ENCODE results near the gene CIRBP.
A peak's percentile ranks its signal among the peaks of the same experiment; 100 is the strongest.
"Not testable (repeated sequence)": the region's sequence is repeated elsewhere in the genome, so short reads cannot be mapped to it uniquely, and the experiment has no call there.

Gene CIRBP

GRCh38 chr19:1308718-1309117 is 39.6 kb downstream of the CIRBP start:
- DNase-seq (ENCODE audit: low read depth in 2 of 3, low spot score in 1 of 3): no peak

DNA sequence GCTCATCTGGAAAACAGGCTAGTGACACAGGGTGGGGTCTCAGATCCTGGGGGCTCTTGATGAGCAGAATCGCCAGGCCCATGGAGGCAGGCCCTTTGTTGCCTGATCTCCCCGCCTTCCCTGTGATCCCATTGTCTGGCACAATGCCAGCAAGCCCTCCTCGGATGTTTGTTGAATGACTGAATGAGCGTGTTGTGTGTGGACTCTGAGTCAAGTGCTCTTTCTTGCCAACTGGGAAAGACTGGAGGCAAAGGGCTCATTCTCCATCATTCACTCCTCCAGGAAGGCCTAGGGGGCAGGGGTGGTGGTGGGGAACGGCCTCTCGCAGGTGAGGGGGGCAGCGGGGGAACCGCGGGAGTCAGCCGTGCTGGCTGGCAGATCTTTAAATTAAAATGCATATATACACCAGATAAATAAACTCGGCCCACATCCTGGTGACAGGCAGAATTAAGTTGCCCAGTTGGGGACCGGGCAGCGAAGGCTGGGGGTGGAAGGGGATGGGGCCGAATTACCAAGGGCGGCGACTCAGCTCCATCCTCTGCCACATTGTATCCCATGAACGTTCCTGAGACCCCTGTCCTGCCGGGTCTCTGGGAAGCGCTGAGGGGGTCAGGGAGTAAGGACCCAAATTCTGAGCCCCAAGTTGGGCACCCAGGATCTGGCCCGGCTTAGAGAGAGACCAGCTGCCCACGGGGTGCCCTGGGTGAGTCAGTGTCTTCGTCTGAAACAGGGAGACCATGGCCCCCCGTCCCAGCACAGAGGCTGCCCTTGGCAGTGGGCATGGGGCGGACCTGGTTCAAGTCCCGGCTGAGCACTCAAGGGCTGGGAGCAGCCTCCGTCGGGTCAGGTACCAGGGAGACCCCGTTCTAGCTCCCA is 41.1 kb downstream of the CIRBP start:
- DNase-seq (ENCODE audit: low read depth in 2 of 3, low spot score in 1 of 3): no peak

DNA sequence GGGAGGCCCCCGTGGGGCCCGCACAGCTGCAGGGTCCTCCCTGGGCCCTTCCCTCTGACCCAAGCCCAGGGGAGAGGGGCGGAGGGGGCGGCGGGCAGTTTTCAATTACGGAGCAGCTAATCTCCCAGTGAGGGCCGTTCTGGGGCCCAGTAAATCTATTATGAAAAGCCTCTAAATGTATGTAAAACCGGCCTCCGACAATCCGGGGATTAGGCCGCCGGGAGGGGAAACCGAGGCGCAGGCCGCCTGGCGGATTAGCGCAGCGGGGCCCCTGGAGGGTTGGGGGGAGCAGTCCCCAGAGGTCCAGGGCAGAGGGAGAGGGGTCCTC is 41.7 kb downstream of the CIRBP start:
- DNase-seq (ENCODE audit: low read depth in 2 of 3, low spot score in 1 of 3): no peak

DNA sequence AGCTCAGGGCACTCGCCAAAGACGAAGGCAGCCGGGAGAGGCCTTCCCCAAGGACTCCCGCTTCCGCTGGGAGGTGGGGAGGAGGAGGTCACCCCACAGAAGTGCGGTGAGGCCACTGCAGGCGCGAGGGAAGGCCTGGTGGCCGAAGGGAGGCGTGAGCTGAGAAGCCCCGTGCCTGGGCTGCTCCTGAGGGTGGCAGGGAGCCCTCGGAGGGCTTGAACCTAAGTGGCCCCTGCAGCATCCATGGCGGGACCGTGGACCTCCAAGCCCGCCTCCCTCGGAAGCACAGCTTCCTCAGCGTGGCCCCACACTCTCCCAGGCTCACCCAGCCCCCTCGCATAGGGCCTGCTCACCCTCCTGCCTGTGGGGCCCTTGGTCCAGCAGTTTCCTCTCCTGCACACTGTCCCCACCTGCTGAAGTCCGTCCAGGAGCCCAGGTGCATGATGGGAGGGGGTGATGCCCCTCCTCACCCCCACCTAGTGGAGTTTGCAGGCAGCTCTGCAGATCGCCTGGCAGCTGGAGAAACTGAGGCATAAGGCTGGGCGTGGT is 42.5 kb downstream of the CIRBP start:
- no peak for DNase-seq (ENCODE audit: low read depth in 2 of 3, low spot score in 1 of 3)

DNA sequence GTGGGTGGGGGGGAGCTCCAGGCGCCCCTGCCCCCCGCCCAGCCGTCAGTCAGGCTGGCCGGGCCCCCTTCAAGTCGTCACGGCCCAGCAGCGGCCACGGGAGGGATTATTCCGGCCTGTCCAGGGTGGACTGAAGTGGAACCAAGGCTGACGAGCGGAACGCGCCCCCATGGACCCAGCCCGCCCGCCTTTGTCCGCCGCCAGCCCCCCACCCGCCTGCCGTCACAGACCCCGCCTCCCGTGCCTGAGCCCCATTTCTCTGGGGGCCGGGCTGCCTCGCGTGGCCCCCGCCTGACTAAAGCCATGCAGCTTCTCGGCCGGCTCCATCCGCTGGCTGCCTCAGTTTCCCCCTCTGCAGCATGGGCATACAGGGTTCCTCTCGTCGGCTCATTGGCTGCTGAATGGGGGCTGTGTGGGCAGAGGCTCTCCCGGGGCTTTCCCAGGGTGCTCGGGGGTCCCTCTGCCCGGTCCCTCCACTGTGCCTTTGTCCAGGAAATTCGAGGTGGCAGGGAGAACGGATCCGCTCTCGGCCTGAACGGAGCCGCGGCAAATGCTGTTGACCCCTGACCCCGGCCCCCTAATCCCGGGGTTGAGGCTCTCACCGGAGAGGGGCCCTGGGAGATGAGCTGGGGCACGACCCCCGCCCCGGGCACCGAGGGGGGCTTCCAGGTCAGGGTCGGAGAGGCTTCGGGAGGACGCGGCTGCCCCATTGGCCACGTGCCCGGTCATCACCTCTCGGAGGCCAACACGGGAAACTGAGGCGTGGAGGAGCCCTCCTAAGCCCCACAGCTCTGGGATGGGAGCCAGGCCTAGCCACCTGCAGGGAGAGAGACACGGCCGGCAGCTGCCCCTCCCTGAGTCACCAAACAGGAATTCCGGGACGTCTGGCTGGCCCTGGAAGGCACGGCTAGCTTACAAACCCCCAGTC is 43.9 kb downstream of the CIRBP start:
- DNase-seq (ENCODE audit: low read depth in 2 of 3, low spot score in 1 of 3): no peak

GRCh38 chr19:1313695-1314613 is 44.8 kb downstream of the CIRBP start:
- DNase-seq (ENCODE audit: low read depth in 2 of 3, low spot score in 1 of 3): no peak

- DNase-seq (ENCODE audit: low read depth in 2 of 3, low spot score in 1 of 3): peak in 1 of 3 donors; percentile 26
Observed at GRCh38 chr19:1315470-1316166, 46.5 kb downstream of the CIRBP start.

- DNase-seq (ENCODE audit: low read depth in 2 of 3, low spot score in 1 of 3): no peak
Observed at GRCh38 chr19:1316466-1316865, 47.3 kb downstream of the CIRBP start.

GRCh38 chr19:1317274-1318003 is 48.3 kb downstream of the CIRBP start:
- DNase-seq (ENCODE audit: low read depth in 2 of 3, low spot score in 1 of 3): no peak

- DNase-seq (ENCODE audit: low read depth in 2 of 3, low spot score in 1 of 3): no peak
Observed at GRCh38 chr19:1318678-1319471, 49.7 kb downstream of the CIRBP start.

- DNase-seq (ENCODE audit: low read depth in 2 of 3, low spot score in 1 of 3): not testable (repeated sequence)
Observed at GRCh38 chr19:1320282-1320650, 51.1 kb downstream of the CIRBP start.

DNA sequence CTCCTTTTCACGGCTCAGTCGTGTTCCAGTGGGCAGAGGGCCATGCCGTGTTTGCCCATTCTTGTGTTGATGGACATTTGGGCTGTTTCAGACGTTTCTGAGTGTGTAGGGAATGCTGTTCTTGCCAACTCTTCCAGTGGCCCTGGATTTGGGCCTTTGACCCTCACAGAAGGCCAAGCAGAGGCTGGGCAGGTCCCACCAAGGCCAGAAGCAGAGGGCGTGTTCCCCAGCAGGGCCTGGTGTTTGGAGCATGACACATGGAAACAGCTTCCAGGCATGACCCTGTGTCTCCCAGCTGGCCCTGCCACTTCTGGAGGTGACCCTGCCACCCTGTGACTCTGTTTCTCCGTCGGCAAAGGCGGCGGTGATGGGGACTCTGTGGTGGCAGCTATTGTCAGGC is 52.4 kb downstream of the CIRBP start:
- DNase-seq (ENCODE audit: low read depth in 2 of 3, low spot score in 1 of 3): no peak

- no peak for DNase-seq (ENCODE audit: low read depth in 2 of 3, low spot score in 1 of 3)
Observed at GRCh38 chr19:1322198-1322981, 53.3 kb downstream of the CIRBP start.

- DNase-seq (ENCODE audit: low read depth in 2 of 3, low spot score in 1 of 3): no peak
Observed at GRCh38 chr19:1324249-1324805, 55.2 kb downstream of the CIRBP start.

Data from stimulated activated CD4-positive, alpha-beta T cell treated with anti-CD3 and anti-CD28 coated beads, Interleukin-12 subunit alpha, Interleukin-12 subunit beta, amount 100 ng/mL, for 48 hours (primary cell).